HG03457 (cell line): ENCODE results near the gene SSBP3.
A peak's percentile ranks its signal among the peaks of the same experiment; 100 is the strongest.

Experiments used
- ATAC-seq: cut with Tn5 transposase; IDR thresholded peaks from one replicate; pipeline ENCODE4 v1.9.1; 2021; ENCODE audit warnings: moderate number of reproducible peaks; ENCODE audit not compliant: unreplicated experiment

The SSBP3 gene

DNA sequence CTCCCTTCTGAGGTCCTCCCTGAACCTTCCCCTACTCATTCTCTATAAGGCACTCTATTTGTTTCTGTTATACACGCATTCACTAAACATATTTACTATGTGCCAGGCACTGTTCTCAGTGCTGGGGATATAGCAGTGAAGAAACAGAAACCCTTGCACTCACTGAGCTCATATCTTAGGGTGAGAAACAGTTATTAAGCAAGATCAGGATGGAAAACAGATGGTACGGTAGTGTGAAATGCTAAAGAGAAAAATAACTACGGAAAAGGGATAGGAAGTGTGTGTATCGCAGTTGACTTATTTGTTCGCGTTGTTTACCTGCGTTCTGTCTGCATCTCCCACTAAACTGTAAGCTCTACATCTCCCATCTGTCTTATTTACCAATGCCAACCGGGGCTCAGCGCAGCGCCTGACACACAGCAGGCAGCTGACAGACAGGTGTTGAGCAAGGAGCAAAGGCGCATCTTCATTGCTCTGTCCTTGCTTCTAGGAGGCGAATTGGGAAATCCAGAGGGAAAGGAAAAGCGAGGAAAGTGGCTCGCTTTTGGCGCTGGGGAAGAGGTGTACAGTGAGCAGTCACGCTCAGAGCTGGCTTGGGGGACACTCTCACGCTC lies 206.9 kb downstream of the SSBP3 start:
- ATAC-seq, result peak; percentile 8

DNA sequence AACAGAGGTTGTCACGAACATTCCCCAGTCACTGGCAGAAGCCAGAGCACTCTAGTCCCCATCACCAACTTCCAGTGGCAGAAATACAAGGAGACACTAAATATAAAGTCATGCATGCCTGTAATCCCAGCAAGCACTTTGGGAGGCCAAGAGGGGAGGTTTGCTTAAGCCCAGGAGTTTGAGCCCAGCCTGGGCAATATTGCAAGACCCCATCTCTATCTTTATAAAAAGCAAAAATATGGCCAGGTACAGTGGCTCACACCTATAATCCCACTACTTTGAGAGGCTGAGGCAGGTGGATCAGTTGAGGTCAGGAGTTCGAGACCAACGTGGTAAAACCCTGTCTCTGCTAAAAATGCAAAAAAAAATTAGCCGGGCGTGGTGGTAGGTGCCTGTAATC lies 212.7 kb downstream of the SSBP3 start:
- no peak for ATAC-seq

DNA sequence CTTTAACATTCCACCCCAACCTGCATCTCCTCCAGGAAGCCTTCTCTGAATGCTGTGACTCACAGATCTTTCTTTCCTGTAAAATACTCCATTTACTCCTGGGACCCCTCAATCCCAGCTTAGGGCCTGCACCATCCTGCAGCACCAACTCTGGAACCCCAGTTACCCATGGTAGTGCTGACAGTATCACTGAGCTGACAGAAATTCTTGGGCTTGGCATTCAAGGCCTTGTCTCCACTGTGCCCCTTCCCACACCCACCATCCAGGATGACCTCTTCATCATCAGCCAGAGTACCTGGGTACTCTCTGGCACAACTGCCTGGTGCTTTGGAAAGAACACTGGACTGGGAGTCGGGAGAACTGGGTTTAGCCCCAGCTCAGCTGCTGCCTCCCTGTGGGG lies 214.7 kb downstream of the SSBP3 start:
- no peak for ATAC-seq

DNA sequence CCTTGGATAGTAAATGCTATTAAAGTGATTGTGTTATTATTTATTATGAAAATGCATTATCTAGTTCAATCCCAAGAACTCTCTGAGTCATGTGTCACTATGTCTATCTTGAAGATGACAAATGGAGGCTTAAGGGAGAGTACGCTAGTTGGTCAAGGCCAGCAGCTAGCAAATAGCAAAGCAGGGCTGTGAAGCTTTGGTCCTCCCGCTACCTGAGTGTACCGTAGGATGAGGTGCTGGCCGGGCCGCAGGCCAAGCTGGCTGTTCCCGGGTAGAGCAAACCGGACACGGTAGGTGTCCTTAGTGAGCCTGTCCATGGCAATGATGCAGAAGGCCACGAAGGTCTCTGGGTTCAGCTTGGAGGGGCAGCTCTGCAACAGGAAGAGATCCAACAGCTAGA lies 215.7 kb downstream of the SSBP3 start:
- no peak for ATAC-seq

DNA sequence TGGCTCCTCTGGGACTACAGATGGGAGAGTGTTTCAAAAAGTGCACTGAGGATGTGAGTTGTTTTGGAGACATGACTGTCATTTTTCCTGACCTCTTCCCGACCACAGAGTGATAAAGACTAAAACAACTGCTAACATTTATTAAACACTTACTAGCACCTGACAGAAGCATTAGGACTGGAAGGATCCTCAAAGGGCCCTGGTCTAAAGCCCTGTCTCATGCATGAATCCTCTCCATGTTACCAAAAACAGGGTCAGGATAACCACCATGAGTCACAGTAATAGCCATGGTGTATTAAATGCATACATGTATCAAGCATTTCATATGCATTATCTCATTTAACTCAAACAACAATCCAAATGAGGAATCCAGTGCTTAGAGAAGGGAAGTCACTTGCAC lies 217.9 kb downstream of the SSBP3 start:
- ATAC-seq, result no peak

DNA sequence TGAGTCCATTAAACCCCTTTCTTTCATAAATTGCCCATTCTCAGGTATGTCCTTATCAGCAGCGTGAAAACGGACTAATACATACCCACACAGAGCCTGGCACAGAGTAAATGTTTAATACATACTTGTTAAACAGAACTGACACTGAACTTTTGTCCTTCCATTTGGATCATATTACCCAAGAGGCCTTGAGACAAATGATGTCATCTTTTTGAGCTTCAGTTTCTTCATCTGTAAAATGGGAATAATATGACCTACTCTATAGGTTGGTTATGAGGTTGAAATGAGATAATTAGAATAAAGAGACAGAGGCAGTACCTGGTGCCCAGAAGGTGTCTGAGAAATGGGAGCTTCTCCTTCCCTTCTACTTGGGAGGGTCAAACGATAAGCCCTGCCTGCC lies 220.1 kb downstream of the SSBP3 start:
- no peak for ATAC-seq

DNA sequence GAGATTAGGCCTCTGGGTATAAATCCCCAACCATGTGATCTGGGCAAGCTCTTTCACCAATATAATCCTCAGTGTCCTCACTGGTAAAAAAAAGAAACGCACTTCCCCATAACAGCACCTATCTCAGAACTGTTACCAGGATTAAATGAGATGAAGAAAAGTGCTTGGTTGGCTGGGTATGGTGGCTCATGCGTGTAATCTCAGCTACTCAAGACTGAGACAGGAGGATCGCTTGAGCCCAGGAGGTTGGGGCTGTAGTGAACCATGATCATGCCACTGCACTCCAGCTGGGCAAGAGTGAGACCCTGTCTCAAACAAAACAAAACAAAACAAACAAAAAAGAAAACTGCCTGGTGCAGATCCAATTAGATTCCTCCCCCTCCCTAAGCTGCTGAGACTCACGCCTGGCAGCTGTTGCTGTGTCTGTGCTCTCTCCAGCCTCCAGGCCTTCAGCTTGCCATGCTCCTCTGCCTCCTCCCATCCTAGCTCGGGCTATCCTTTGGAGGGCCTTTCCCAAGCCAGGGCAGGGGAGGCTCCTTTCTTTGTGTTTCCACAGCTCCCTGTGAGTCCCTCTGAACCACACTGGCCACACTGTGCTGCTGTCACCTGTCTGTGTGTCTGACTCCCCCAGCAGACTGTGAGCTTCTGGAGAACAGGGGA lies 225.4 kb downstream of the SSBP3 start:
- no peak for ATAC-seq

DNA sequence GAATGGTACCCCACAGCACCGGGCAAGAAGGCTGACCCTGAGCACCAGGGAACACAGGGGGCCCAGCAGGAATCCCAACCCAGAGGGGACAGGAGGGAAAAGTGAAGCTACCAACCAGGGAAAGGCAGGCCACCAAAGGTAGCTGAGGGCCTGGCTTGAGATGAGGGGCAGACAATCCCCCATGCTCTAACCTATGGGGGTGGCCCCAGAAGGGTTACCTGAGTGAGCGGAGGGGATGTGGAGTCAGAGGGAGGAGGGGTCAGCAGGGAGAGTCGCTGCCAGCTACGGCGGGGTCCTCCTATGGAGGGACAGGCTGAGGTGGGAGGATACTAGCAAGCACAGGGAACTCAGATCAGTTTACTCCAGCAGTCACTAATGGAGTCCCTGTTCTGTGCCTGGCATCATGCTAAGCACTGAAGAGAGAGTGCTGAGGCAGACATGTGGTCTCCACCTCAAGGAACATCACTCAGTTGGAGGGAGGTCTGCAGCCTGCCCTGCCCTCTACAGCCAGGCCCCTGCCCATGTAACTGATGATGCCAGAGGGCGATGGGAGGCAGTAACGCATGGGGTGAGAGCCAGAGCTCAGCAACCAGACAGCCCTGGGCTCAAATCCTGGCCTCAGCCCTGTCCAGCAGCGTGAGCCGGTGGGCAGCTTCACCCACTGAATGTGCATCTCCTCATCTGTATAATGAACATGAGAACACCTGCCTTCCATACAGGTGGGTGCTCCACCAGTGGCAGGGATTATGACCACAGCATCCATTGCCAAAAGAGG lies 227.7 kb downstream of the SSBP3 start:
- ATAC-seq, result no peak

DNA sequence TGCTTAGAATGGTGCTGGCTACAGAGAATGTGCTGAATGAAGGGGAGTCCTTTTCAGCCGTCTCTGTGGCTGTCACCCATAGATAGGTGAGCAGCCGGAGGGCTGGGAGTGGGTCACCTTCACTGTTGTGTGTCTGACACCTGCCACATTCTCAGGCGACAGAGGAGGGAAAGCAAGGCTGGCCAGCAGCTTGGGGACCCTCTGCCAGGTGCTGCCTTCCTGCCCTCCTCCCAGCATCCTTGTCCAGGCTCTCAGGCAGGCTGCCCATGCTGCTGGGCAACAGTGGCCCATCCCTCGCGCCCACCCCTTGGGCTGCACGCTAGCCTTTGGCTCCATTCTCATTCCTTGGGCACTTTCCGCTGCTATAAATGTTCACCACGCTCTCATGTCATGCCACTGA lies 228.5 kb downstream of the SSBP3 start:
- no peak for ATAC-seq

DNA sequence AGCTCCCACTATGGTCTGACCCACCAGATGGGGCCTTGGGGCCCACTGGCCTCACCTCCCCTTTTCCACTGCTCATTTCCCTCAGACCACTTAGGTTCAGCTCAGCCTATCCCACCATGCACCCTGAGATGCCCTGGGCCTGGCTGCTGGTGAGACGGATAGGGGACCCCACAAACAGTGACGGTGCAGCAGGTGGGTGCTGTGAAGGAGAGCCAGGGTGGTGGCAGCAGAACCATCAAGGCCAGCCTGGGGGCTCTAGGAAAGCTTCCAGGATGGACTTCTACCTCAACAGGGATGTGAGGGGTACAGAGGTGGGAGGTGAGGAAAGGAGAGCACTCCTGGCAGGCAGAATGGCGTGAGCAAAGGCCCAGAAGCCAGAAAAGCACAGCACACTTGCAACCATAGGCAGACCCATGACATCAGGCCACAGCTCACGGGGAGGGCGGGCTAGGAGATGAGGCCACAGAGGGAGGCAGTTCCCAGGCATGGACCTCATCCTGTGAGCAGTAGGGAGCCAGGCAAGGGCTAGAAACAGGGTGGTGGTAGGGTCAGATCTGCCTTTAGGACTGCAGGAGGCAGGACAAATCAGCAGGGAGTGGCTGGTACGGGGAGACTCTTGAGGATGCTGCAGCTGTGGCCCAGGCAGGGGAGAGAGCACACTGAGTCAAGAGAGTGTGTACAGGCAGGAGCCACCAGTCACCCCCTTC lies 229.4 kb downstream of the SSBP3 start:
- no peak for ATAC-seq
